B cell (primary cell): Measurements from ENCODE around the gene TMC5.

Experiments used
- EZH2 ChIP-seq: IDR thresholded peaks from 2 replicates; pipeline ENCODE4 v1.6.1; 2012; ENCODE audit warnings: borderline replicate concordance, low read depth, mild to moderate bottlenecking, moderate library complexity, low read length; ENCODE audit not compliant: insufficient read depth, poor library complexity, severe bottlenecking
- TF ChIP-seq, protein P1 (sequence below): fragments of 200-600 bp; IDR thresholded peaks from one replicate; pipeline ENCODE4 v1.8.0; 2022; ENCODE audit warnings: antibody characterized with exemption, mild to moderate bottlenecking

DNA sequence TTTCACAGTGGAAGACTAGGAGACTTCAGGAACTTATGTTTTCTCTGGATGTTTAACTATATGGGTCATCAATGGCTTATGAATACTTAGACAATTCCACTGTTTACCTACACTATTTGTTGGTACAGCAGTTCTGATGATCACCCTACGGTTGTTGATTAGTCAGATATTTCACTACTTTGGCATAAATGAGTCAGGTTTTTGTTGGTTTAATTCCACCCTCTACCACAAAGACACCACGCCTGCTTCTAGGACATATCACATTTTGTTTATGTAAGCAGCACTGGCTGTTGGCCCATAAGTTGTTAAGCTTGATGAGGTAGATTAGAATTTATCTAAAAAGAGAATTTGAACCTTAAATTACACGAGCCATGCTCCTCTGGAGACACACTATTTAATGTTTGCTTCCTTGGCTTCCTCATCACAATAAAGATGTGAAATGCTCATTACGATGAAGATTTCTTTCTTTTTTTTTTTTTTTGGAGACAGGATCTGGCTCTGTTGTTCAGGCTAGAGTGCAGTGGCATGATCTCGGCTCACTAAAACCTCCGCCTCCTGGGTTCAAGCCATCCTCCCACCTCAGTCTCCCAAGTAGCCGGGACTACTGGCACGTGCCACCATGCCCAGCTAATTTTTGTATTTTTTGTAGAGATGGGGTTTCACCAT, 99.9 kb downstream of the TMC5 start:
- TF ChIP-seq, protein P1, sequence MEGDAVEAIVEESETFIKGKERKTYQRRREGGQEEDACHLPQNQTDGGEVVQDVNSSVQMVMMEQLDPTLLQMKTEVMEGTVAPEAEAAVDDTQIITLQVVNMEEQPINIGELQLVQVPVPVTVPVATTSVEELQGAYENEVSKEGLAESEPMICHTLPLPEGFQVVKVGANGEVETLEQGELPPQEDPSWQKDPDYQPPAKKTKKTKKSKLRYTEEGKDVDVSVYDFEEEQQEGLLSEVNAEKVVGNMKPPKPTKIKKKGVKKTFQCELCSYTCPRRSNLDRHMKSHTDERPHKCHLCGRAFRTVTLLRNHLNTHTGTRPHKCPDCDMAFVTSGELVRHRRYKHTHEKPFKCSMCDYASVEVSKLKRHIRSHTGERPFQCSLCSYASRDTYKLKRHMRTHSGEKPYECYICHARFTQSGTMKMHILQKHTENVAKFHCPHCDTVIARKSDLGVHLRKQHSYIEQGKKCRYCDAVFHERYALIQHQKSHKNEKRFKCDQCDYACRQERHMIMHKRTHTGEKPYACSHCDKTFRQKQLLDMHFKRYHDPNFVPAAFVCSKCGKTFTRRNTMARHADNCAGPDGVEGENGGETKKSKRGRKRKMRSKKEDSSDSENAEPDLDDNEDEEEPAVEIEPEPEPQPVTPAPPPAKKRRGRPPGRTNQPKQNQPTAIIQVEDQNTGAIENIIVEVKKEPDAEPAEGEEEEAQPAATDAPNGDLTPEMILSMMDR: no peak
- TF ChIP-seq EZH2: no peak
